Measurements from ENCODE around the gene GALNT18. TPM values are rescaled to one million over a fixed set of nuclear protein-coding genes. Genes with fewer than 3 reads are reported as not detected.

Gene GALNT18
- total RNA-seq, 1 experiment from 2014 or later = 1.7 TPM

- Histone ChIP-seq H3K14ac (ENCODE audit: insufficient read depth, low read length) (no peak overlapping the region), H4K20me1 (ENCODE audit: control insufficient read depth, insufficient read depth, insufficient read length) (no peaks in the 10 kb centered on the region), H2BK20ac (ENCODE audit: low read depth, low read length, poor library complexity, severe bottlenecking) (no peak overlapping the region), H3K27me3 (ENCODE audit: insufficient read depth, low read length) (no peaks in the 10 kb centered on the region), H2BK120ac (ENCODE audit: low read depth, low read length, poor library complexity, severe bottlenecking) (no peak overlapping the region), H2BK12ac (ENCODE audit: insufficient read length, low read depth, low read length) (no peak overlapping the region), H3K79me1 (ENCODE audit: insufficient read depth, low read depth, low read length, poor library complexity, severe bottlenecking) (no peaks in the 10 kb centered on the region), H3K18ac (ENCODE audit: insufficient read length, low read depth, low read length) (no peak overlapping the region), H3K9me3 (ENCODE audit: control insufficient read depth, low read depth, low read length) (no peaks in the 10 kb centered on the region), H3K9ac (ENCODE audit: extremely low read depth, insufficient read length, low read length) (no peak overlapping the region), H4K91ac (ENCODE audit: insufficient read length, low read depth, low read length) (no peak overlapping the region), H3K4ac (ENCODE audit: low read depth, low read length) (no peak overlapping the region), H3K23me2 (ENCODE audit: insufficient read length, low read depth, low read length, poor library complexity, severe bottlenecking) (no peaks in the 10 kb centered on the region), H4K8ac (replicated peaks; ENCODE audit: insufficient read length, low read depth, low read length) (no peak overlapping the region), H4K5ac (ENCODE audit: insufficient read length, low read depth, low read length) (no peak overlapping the region), H3K23ac (ENCODE audit: insufficient read length, low read depth, low read length) (no peak overlapping the region), H3K79me2 (ENCODE audit: insufficient read depth, low read length) (no peaks in the 10 kb centered on the region), H3K4me2 (ENCODE audit: insufficient read depth, insufficient read length, low read length) (no peak overlapping the region), H3K56ac (ENCODE audit: insufficient read length, low read depth, low read length) (no peak overlapping the region), H2AFZ (ENCODE audit: low read length) (no peak overlapping the region), H3T11ph (ENCODE audit: low read length) (no peak overlapping the region), H2BK15ac (ENCODE audit: low read depth, low read length) (no peak overlapping the region), H3K27ac (ENCODE audit: insufficient read length, low read depth, low read length) (no peak overlapping the region), H2BK5ac (ENCODE audit: insufficient read length, low read length) (no peak overlapping the region), H2AK5ac (ENCODE audit: insufficient read length, low read length) (no peak overlapping the region), H3K4me1 (ENCODE audit: insufficient read depth, low read length) (no peaks in the 10 kb centered on the region; the same call in 1 of the 2 replicates)
- Mint-ChIP-seq H3K27ac (no peak overlapping the region), H3K36me3 (ENCODE audit: insufficient read depth in 1 of 3, low read depth in 3 of 3) (peaks cover 0 to 2% (median 0%) of the 10 kb centered on the region in 3 experiments; a peak in 2 of 7 replicates), H3K4me1 (peaks cover 16 to 25% of the 10 kb centered on the region in 2 experiments), H3K9me3 (peaks cover 0 to 4% of the 10 kb centered on the region in 2 experiments; a peak in 1 of 5 replicates), H3K4me3 (no peak overlapping the region), H3K27me3 (ENCODE audit: low read depth) (peaks cover 2% of the 10 kb centered on the region)
- WGBS (ENCODE audit: extremely low coverage, insufficient read length, low lambda C conversion rate) = no CpG with 5 or more reads among the region's 4 CpGs
- no peak for DNase-seq
- no peak for TF ChIP-seq CTCF (conservative IDR thresholded peaks at IDR 0.05)
Observed at GRCh38 chr11:11387207-11387606, 234.6 kb downstream of the GALNT18 start.
